HG03159 (cell line): ENCODE results near the gene DYSF.

ENCODE experiments used
- ATAC-seq: cut with Tn5 transposase; IDR thresholded peaks from one replicate; pipeline ENCODE4 v1.9.1; 2021; ENCODE audit warnings: mild to moderate bottlenecking, moderate library complexity; ENCODE audit not compliant: unreplicated experiment

Gene DYSF

DNA sequence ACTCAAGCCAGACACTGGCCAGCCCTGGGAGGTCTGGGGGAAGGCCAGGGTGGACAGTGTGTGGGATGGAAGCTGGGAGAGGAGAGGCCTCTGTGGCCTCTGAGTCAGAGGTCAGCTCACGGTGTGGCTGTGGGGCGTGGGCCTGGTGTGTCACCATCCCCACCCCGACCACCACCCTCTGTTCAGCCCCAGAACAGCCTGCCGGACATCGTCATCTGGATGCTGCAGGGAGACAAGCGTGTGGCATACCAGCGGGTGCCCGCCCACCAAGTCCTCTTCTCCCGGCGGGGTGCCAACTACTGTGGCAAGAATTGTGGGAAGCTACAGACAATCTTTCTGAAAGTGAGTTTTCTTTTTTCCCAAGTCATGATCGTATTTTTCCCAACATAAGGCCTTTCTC, 110.5 kb downstream of the DYSF start:
- no peak for ATAC-seq

DNA sequence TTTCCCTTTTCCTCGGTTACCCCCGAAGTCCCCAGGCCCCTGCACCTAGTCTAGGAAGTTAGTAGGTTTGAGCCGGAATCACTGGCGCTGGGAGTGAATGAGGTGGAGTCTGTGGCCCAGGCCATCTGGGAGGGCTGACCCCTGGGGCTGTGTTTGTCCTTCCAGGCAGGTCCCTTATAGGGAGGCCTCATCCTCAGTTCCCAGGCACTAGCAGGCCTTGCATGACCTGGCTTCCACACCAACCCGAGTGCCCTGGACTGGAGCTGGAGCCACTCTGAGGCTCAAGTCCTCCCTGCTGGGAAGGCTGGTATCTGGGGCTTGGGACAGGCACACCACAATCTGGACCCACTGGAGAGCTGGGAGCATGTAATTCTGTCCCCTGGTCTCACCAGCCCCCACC, 111.0 kb downstream of the DYSF start:
- ATAC-seq: no peak

DNA sequence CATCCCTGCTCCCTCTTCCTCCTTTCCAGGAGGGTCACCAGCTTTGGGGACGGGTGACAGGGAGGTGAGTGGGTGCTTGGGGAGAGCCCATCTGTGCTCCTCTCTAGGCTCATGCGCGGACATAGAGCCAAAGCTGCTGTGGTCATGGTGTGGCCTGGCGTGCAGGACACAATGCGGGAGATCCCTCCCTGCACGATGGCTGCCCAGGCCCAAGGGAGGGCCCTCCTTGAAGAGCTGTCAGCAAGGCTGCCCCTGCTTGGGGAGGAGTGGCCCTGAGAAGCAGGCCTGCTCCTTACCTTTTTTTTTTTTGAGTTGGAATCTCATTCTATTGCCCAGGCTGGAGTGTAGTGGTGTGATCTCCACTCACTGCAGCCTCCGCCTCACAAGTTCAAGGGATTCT, 111.4 kb downstream of the DYSF start:
- ATAC-seq: no peak

DNA sequence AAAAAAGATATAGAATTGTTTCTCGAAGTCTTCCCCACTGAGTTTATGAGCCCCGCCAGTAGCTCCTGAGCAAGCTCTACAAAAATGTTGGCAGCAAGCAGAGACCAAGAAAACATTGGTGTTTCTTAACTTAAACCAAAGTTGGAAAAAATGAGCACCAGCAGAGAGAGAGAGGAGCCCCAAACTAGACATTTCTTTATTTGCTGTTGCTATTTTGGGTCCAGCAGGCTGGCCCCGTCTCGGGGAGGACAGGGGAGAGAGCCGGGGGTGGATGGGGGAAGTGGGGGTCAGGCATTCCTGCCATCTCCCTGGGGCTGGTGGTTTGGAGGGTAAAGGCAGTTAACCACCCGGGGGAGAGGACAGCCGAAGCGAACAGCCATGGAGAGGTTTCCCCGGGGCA, 113.0 kb downstream of the DYSF start:
- no peak for ATAC-seq

DNA sequence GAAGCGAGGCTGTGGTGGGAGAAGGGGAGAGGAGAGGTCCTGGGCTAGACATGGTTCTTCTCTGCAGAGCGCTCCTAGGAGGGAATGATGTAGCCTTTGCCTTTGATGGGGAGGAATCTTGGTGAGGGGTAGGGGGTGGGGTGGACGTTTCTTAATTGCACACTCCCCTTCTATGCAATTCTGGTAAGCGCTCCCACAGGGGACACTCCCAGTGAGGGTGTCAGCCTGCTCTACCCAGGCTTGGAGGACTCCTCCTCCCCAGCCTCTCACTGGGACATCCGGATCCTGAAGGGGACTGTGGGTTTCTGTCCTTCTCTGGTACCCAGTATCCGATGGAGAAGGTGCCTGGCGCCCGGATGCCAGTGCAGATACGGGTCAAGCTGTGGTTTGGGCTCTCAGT, 114.3 kb downstream of the DYSF start:
- no peak for ATAC-seq

DNA sequence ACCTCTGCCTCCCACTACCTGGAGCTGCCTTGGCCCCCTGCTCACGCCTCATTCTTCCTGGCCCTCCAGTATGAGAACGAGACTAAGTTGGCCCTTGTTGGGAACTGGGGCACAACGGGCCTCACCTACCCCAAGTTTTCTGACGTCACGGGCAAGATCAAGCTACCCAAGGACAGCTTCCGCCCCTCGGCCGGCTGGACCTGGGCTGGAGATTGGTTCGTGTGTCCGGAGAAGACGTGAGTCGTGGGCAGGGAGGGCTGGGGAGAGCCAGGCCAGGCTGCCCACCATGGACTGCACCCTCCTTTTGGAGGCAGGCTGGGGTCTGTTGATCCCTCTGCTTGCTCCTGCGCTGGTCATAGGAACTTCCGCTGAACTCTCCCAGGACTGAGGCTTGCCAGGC, 114.7 kb downstream of the DYSF start:
- no peak for ATAC-seq

DNA sequence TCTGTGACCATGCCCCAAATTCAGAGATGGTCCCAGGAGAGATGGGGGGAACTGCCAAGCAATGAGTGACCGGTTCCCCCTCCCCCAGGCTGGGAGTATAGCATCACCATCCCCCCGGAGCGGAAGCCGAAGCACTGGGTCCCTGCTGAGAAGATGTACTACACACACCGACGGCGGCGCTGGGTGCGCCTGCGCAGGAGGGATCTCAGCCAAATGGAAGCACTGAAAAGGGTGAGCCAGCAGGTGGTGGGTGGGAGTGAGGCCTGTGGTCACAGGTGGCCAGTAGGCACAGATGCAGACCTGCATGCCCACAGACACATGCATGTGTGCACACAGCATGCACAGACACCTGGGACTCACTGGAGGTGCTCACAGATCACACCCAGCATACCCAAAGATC, 117.2 kb downstream of the DYSF start:
- no peak for ATAC-seq

DNA sequence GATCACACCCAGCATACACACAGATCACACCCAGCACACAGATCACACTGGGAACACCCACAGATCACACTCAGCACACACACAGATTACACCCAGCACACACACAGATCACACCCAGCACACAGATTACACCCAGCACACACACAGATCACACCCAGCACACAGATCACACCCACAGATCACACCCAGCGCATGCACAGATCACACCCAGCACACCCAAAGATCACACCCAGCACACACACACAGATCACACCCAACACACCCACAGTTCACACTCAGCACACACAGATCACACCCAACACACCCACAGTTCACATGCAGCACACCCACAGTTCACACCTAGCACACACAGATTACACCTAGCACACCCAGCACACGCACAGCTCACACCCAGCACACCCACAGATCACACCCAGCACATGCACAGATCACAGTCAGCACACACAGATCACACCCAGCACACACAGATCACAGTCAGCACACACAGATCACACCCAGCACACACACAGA, 117.6 kb downstream of the DYSF start:
- no peak for ATAC-seq

DNA sequence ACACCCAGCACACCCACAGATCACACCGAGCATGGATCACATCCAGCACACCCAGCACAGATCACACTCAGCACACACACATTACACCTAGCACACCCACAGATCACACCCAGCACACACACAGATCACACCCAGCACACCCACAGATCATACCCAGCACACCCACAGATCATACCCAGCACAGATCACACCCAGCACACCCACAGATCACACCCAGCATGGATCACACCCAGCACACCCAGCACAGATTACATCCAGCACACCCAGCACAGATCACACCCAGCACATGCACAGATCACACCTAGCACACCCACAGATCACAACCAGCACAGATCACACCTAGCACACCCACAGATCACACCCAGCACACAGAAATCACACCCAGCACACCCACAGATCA, 118.6 kb downstream of the DYSF start:
- ATAC-seq: no peak

DNA sequence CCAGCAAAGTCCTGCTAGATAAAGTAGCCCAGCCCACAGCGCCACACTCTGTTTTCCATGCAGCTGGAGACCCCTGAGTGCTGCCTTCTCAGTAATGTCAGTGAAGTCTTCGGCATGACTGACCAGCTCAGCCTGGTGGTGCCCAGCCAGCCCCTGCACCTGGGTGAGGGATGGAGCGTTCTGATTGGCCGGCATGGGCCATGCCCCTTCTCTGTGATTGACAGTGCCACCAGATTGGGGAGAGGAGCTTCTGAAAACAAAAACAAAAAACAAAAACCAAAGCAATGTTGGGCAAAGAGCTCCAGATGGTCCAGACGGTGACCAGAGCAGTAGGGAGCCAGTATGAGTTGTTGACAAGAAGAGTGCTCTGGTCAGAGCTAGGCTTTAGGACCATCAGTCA, 122.6 kb downstream of the DYSF start:
- ATAC-seq: no peak

DNA sequence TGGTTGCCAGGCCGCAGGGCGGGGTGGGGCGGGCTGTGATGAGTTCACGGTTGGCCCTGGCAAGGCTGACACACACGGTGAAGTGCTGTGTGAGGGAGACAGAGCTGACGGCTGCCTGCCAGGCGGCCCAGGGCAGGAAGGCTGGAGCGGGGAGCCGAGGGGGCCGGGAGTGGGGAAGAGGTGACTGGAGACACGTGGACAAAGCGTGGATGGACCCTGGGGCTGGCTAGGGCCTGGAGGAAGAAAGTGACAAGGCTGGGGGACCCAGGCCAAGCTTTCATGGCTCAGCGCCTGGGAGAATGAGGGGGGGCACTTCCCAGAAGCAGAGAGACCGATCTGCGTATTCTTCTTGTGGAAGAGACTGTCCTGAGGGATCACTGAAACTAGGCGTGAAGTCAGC, 123.2 kb downstream of the DYSF start:
- no peak for ATAC-seq

DNA sequence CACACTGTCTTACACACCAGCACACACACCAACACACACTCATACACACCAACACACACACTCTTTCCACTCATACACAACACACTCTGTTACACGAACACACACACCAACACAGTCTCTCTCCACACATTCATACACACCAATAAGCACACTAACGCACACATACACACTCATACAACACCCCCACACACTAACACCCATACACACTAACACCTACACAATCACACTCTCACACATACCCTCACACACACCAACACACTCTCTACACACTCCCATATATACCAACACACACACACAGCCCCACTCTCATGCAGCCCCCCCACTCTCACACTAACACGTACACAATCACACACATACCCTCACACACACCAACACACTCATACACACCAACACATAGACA, 123.8 kb downstream of the DYSF start:
- no peak for ATAC-seq

DNA sequence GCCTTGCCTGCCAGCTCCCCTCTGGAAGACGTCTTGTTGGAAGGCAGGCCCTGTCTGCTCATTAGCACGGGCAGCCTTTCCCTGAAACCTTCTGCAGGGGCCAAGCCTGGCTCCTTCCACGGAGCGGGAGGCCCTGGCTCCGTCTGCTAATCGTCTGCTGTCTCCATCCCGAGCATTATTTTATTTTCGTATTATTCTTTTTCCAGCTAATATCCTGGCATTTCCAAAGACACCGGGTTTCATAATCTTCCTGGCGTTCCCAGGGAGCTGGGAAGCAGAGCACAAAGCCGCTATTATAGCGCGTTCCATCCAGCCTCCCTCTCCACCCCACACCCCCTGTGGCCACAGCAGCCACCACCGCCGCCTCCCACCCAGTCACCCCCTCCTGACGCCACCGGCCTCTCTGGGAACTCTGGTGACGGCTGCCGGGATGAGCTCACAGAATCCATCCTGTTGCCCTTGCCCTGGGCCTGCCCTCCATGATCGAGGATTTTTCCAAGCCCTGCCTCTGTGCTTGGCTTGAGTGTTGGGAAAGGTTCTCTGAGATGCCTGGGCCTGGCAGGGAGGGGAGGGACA, 125.5 kb downstream of the DYSF start:
- ATAC-seq: no peak

DNA sequence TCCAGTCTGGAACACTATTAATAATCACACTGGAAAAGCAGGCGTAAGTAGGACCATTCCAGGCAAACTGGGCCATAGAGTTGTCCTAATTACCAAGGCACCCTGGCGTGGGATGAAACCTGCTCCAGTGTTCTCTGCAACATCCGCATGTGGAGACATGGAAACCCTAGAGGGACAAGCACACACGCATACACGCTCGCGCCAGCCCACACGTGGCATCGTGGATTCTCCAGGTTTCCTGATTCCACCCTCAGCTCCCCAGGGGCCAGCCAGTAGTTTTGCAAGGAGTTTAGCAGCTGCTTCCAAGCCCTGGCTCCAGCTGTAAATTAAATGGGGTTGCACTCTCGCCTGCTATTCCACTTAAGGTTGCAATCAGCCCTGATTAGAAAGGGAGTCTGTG, 127.7 kb downstream of the DYSF start:
- no peak for ATAC-seq

DNA sequence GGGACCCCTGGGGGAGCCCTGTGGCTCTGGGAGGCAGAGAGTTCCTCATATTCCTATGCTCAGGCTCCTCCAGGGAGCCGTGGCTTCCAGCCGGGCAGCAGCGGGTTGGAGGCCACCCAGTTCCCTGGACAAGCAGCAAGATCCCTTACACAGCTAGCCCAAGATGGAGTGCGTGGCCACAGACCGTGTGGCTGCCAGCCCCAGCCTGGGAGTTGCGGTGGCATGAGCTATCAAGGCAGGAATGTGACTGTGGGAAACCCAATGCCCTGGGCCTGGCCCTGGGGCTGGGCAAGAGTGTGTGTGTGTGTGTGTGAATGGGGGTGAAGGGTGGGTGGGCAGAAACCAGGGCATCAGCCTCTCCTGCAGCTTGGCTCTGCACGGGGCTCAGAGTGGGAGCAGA, 130.5 kb downstream of the DYSF start:
- no peak for ATAC-seq

DNA sequence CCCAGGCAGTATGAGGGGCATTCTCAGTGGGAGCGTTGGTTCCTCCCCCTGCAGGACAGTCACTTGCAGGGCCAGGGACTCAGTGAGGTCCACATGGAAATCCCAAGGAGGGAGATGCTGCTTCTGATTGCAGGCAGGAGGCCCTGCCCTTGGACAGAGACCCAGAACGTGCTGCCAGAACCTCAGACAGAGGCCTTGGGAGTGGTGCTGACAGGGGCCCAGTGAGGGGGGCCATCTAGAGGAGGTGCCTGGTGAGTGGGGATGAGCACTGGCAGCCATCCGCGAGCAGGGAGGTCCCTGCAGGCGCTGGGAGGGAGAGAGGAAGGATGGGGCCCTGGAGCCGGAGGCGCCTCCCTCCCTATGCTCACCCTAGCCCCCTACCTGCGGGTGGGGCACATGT, 133.1 kb downstream of the DYSF start:
- ATAC-seq: no peak

DNA sequence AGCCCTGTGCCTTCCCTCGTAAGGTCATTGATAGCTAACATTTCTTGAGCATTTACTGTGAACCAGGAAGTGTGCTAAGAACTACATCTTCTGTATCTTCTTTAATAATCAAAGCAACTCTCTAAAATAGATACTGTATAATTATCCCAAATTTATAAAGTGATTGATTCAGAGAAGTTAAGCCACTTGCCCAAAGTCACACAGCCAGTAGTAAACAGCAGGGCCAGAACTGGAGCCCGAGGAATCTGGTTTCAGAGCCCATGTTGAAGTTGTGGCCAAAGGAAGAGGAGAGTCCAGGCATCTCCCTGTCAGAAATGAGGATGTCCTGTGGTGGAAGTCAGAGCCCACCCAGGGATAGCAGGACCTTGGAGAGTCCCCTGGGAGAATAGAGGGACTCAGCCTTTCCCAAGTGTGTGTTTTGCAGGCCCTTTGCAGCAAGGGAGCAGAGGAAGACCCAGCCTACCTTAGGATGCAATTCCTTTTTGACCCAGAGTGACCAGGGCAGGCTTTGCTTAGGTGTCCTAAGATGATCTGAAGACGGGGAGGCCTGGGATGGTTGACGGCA, 134.2 kb downstream of the DYSF start:
- ATAC-seq: no peak

DNA sequence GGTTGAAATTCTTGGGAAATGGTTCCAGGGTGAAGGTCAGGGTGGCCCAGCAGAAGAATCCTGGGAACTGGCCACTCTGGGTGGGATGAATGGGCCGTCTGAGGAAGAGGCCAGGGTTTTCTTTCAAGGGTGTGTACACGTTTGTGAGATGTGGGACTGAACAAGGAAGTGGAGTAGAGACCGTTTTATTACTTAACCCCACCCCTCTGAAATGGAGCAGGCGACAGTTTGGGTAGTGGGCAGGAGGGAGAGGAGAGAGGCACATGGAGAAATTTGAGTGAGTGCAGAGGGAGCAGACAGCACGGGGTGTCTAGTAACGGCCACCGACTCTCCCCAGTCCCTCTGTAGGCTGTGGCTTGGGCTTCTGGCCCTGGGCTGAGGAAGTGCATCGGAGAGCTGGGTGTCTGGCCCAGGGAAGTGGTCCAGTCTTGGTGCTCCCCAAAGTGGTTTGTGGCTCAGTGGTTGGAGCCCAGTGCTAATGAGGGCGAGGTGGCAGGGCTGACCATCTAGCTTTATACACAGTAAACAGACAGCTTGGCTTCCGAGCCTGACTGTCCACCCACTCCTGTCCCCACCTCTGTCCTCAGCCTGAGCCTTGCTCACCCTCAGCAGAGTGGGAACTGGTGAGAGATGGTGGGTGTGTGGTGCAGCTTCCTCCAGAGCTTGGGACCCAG, 135.3 kb downstream of the DYSF start:
- no peak for ATAC-seq

DNA sequence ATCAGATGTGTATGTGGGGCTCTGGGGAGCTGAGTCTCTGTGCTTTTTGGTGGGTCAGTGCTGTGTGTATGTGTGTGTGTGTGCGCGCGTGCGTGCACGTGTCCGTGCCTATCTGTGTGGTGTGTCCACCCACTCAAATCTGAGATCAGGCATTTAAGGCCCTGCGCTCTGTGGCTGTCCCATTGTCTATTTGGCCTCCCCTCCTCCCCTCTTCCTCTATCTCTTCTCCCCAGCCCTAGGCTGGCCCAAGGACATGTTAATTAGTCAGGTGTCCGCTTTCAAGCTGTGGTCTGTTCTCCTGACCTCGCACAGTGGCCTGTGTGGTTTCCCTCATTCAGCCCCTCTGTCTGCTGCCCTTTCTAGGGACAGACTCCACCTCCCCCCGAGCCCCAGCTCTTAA, 136.4 kb downstream of the DYSF start:
- ATAC-seq: no peak

DNA sequence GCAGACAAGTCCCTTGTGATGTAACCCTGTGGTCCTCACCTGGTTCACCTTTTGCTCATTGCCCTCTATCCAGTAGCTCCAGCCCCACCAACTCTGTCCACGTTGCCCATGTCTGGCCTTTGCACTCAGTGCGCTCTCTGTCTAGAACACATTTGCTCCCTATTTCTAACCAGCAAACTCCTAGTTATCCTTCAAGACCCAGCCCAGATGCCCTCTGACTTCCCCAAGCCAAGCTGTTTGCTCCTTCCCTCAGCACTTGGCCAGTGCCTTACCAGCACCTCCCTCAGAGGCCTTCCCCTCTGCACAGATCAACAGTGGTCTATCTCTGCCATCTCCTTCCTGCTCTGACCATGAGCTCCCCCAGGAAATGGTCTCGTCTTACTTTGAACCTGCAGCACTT, 137.7 kb downstream of the DYSF start:
- ATAC-seq: no peak

DNA sequence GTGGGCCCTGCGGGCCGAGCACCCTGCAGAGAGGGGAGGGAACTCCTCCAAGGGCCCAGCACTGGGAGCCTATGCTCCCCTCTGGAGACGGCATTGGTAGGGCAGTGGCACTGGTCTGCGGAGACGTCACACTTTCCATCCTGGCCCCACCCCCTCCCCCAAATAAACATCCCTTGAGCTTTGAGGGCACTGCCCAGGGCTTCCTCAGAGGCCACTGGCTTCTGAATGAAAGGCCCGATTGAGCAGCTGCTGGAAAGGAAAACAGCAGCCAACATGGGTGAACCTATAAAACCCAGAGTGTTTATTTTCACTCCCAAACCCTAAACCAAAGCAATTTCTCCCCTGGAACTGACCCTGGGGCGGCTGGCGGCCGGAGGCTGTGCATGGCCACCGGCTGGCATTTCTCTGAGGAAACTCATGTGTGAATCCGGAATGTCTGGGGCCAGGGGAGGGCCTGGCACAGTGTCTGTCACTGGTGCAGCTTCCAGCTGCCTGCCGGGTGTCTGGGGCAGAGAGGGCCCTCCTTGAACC, 138.9 kb downstream of the DYSF start:
- ATAC-seq: no peak

DNA sequence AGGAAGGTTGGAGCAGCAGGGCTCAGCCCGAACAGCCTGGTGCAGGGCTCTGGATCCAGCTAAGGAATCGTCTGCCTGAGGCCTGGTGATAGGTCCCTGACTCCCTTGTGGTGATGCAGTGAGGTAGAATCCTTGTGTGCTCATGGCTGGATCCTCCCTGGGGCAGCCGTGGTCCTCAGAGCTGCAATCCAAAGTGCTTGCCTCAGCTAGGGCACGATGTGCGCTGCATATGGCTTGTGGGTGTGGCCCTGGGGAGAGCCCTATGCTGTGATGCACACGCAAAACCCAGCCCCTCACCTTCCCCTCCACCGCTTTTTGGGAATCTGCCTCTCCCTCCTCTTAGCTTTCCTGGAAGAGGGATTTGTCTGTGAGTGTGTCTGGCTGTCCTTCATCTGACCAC, 142.2 kb downstream of the DYSF start:
- ATAC-seq: no peak
